GM12801 (cell line): ENCODE results near the gene JUND.

Source experiments
- CTCF ChIP-seq: IDR thresholded peaks from one replicate; pipeline ENCODE4 v1.5.1; 2011; ENCODE audit warnings: control low read depth; ENCODE audit not compliant: insufficient read length; ENCODE audit errors: extremely low read depth

The JUND gene

GRCh38 chr19:18297308-18297707 lies 15.9 kb upstream of the JUND start:
- no peak for TF ChIP-seq CTCF

- TF ChIP-seq CTCF, result no peak
Observed at GRCh38 chr19:18295034-18295451, 13.6 kb upstream of the JUND start.

GRCh38 chr19:18294467-18294864 lies 13.0 kb upstream of the JUND start:
- TF ChIP-seq CTCF, result no peak

- no peak for TF ChIP-seq CTCF
Observed at GRCh38 chr19:18293642-18294466, 12.4 kb upstream of the JUND start.

- no peak for TF ChIP-seq CTCF
Observed at GRCh38 chr19:18292810-18293641, 11.6 kb upstream of the JUND start.

- TF ChIP-seq CTCF, result no peak
Observed at GRCh38 chr19:18292462-18292809, 11.0 kb upstream of the JUND start.

GRCh38 chr19:18291590-18292461 lies 10.4 kb upstream of the JUND start:
- TF ChIP-seq CTCF, result no peak
